K562 (cell line): Measurements from ENCODE around the gene MMP17. TPM values are rescaled to one million over a fixed set of nuclear protein-coding genes. Genes with fewer than 3 reads are reported as not detected.
A peak's percentile ranks its signal among the peaks of the same experiment; 100 is the strongest.

Source experiments
- ATAC-seq: fragments of 200-7000 bp; cut with Tn5 transposase; 3 replicates; pipeline ENCODE4 v1.9.1; 2020; ENCODE audit warnings: moderate library complexity
- BruUV-seq: library from RNA; stranded (reverse); fragments of 400-500 nt; replicated peaks from 2 replicates; lab custom pipeline; 2021; lab: Mats Ljungman, UMichigan
- CTCF ChIA-PET: fragments of 300-600 bp; formaldehyde crosslinking; extraction: SDS; loops from one replicate; lab custom pipeline; 2021; ENCODE audit warnings: low intra/inter-chr PET ratio; lab: Yijun Ruan, JAX
- POLR2A ChIA-PET: fragments of 300-600, 350-650 bp; sonication (Branson Sonifier 250); formaldehyde crosslinking; extraction: SDS; loops from one replicate; lab custom pipeline; 2021; ENCODE audit warnings: antibody characterized with exemption, inconsistent platforms; lab: Yijun Ruan, JAX
- DNase-seq, 4 experiments: peaks; one replicate each; pipeline versions ENCODE4 v3.0.0 to v3.0.0-alpha.2; 2011 to 2018; ENCODE audit warnings: low spot score in 3 of 4, mixed read lengths in 3 of 4; ENCODE audit errors: extremely low read depth in 1 of 4
- FAIRE-seq: peaks from 2 replicates; lab custom pipeline; 2011; peaks lifted over from hg19 to GRCh38; lab: Jason Lieb, UNC
- H2AFZ ChIP-seq: 2 replicates; pipeline ENCODE4 v1.6.0; 2011; ENCODE audit warnings: low read depth, low read length, control low read depth, inconsistent platforms
- H3K27ac ChIP-seq: fragments of 200-600 bp; 3 replicates; pipeline ENCODE4 v1.8.0; 2011; ENCODE audit warnings: low read depth, mild to moderate bottlenecking, control low read depth, inconsistent platforms, low read length, moderate library complexity, mixed read lengths; ENCODE audit errors: extremely low read depth
- H3K27me3 ChIP-seq, 2 experiments: fragments of 300-600 bp in 1 of 2; 2 replicates in 1 of 2; 3 replicates in 1 of 2; pipeline versions ENCODE4 v1.6.0 to v1.8.0; 2011; ENCODE audit warnings: inconsistent platforms in 2 of 2, low read length in 2 of 2, mild to moderate bottlenecking in 1 of 2, mixed read lengths in 1 of 2, moderate library complexity in 1 of 2; ENCODE audit not compliant: control insufficient read depth in 2 of 2, insufficient read depth in 2 of 2
- H3K36me3 ChIP-seq: fragments of 300-600 bp; 3 replicates; pipeline ENCODE4 v1.8.0; 2011; ENCODE audit warnings: mild to moderate bottlenecking, low read length, inconsistent platforms; ENCODE audit not compliant: control insufficient read depth, insufficient read depth
- H3K4me1 ChIP-seq, 2 experiments: fragments of 200-600 bp in 1 of 2; replicated peaks in 1 of 2; 2 replicates in 1 of 2; 3 replicates in 1 of 2; pipeline versions ENCODE4 v1.5.1 to v1.8.0; 2011; ENCODE audit warnings: inconsistent platforms in 2 of 2, low read length in 2 of 2, mild to moderate bottlenecking in 1 of 2, mixed read lengths in 1 of 2, moderate library complexity in 1 of 2; ENCODE audit not compliant: control insufficient read depth in 2 of 2, insufficient read depth in 2 of 2
- H3K4me2 ChIP-seq: 2 replicates; pipeline ENCODE4 v1.6.1; 2011; ENCODE audit warnings: low read length, control low read depth, inconsistent platforms, mixed read lengths; ENCODE audit not compliant: insufficient read depth
- H3K4me3 ChIP-seq: fragments of 200-600 bp; sonication (generic), shearing (Covaris generic); 2 replicates; pipeline ENCODE4 v1.5.1; 2016; ENCODE audit warnings: control low read depth, inconsistent platforms
- H3K79me2 ChIP-seq: fragments of 200-600 bp; 3 replicates; pipeline ENCODE4 v1.8.0; 2011; ENCODE audit warnings: low read length, inconsistent platforms; ENCODE audit not compliant: control insufficient read depth, insufficient read depth
- H3K9ac ChIP-seq, 2 experiments: 2 replicates each; pipeline versions ENCODE4 v1.6.0 to v1.6.1; 2011; ENCODE audit warnings: low read depth in 2 of 2, low read length in 2 of 2, control low read depth in 1 of 2, inconsistent platforms in 1 of 2, mild to moderate bottlenecking in 1 of 2, mixed read lengths in 1 of 2; ENCODE audit not compliant: insufficient read depth in 1 of 2
- H3K9me1 ChIP-seq: one replicate; pipeline ENCODE4 v1.6.0; 2011; ENCODE audit warnings: inconsistent platforms, mild to moderate bottlenecking, low read length, moderate library complexity; ENCODE audit not compliant: control insufficient read depth, insufficient read depth
- H3K9me3 ChIP-seq: replicated peaks from 2 replicates; pipeline ENCODE4 v1.5.1; 2011; ENCODE audit warnings: low read depth, low read length, inconsistent platforms; ENCODE audit not compliant: control insufficient read depth, insufficient read depth
- H4K20me1 ChIP-seq: replicated peaks from 2 replicates; pipeline ENCODE4 v1.6.1; 2011; ENCODE audit warnings: low read length, inconsistent platforms, mixed read lengths; ENCODE audit not compliant: control insufficient read depth, insufficient read depth
- NCOA1 ChIP-seq: fragments of 450-650 bp; IDR thresholded peaks from 2 replicates; pipeline ENCODE4 v1.6.1; 2016; ENCODE audit warnings: low read depth
- OTX1 ChIP-seq: fragments of 450-650 bp; formaldehyde crosslinking; IDR thresholded peaks from 2 replicates; pipeline ENCODE4 v1.4.0; 2022; ENCODE audit warnings: mild to moderate bottlenecking
- TEAD4 ChIP-seq, 2 experiments: sonication (generic) in 1 of 2; formaldehyde crosslinking in 1 of 2; IDR thresholded peaks; 2 replicates each; pipeline versions ENCODE4 v1.6.1 to v1.8.0; 2012 to 2022; ENCODE audit warnings: borderline replicate concordance in 1 of 2, inconsistent platforms in 1 of 2, low read length in 1 of 2, mild to moderate bottlenecking in 1 of 2, missing genetic modification reagents in 1 of 2
- XRCC5 ChIP-seq: fragments of 200-400 bp; formaldehyde crosslinking; IDR thresholded peaks from 2 replicates; pipeline ENCODE4 v1.6.1; 2017; ENCODE audit warnings: low read depth, mild to moderate bottlenecking, low read length
- ZNF584 ChIP-seq: fragments of 200-800 bp; sonication (Bioruptor generic); IDR thresholded peaks from 2 replicates; pipeline ENCODE4 v1.6.1; 2016; ENCODE audit warnings: low read depth, mild to moderate bottlenecking, missing genetic modification characterization, missing compliant biosample characterization
- WGBS: fragments of 100-300 bp; shearing (Covaris generic); methylation state at CpG from one replicate; pipeline ENCODE4 v1.1.6; 2016; ENCODE audit warnings: low coverage, mixed read lengths; ENCODE audit not compliant: insufficient coverage; ENCODE audit errors: missing lambda C conversion rate; 5-methylcytosine and 5-hydroxymethylcytosine counted together
- in situ Hi-C: fragments of 300-500 bp; cut with MboI; formaldehyde crosslinking; loops from 4 replicates; pipeline ENCODE4 v1.15.0; 2018; ENCODE audit warnings: inconsistent platforms, mixed read lengths
- intact Hi-C: fragments of 100-400 bp; cut with micrococcal nuclease; formaldehyde crosslinking; loops from 2 replicates; pipeline ENCODE4 v1.14.2; 2022
- polyA plus RNA-seq, 8 experiments: library from polyadenylated mRNA; depleted of rRNA in 4 of 8; stranded (reverse) in 5 of 8; unstranded in 3 of 8; fragments of >200 nt; fragmentation: Nextera tagmentation in 2 of 8; fragmentation: Illumina TruSeq in 1 of 8; extraction: Ambion mirVana in 2 of 8; extraction: Trizol in 1 of 8; gene quantifications; 2 replicates each; pipeline versions ENCODE4 v1.2.1 to v1.2.3, GENCODE V29; 2011 to 2014; ENCODE audit warnings: inconsistent platforms in 1 of 8, missing spikeins in 1 of 8
- total RNA-seq, 7 experiments: library from RNA; depleted of rRNA in 6 of 7; stranded (reverse); fragments of >200 nt in 6 of 7; fragmentation: Illumina TruSeq in 2 of 7; extraction: Trizol in 2 of 7; gene quantifications; 2 replicates each; pipeline versions ENCODE4 v1.2.1 to v1.2.3, GENCODE V29; 2011 to 2021; ENCODE audit warnings: low replicate concordance in 1 of 7
- TF ChIP-seq, protein P1 (sequence below): sonication (generic); formaldehyde crosslinking; IDR thresholded peaks from 2 replicates; pipeline ENCODE4 v1.8.1; 2023; ENCODE audit warnings: missing genetic modification reagents, mild to moderate bottlenecking, borderline replicate concordance

Gene MMP17
- total and polyA plus RNA-seq, 9 of the 15 experiments (the other 6 are each of a cell fraction or from before 2014, with no cell fraction given): 1.1 to 21.2 (median 17.1) TPM; not detected in 2

DNA sequence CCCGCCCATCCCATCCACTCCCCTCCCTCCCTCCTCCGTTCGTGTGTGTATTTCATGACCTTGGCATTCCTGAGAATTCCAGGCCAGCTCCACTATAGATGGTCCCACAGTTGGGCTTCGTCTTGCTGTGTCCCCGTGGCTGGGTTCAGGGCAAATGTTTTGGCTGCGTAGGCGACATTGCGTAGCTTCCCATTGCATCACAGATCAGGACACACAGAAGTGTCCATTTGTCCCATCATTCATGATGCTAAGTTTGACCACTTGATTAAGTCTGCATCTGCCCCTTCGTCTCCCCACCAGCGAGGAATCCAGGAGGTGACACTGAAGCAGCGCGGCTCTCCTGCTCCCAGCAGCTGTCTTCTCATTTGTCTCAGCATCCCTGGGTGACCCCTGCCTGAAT is 38.6 kb upstream of the MMP17 start:
- DNase-seq (no peak), ATAC-seq (no peak), FAIRE-seq (no peak)
- Histone ChIP-seq H3K9me1 (no peaks in the 10 kb centered on the region), H3K4me1 (no peaks in the 10 kb centered on the region), H3K9ac (peak overlapping the region in 1 of 2 experiments; percentile 7; a peak in 1 of 4 replicates), H3K27me3 (no peaks in the 10 kb centered on the region), H3K4me2 (no peak overlapping the region), H4K20me1 (0 out of 2 replicates have a peak, but pooled peaks cover 4% of the 10 kb centered on the region), H3K27ac (no peak overlapping the region), H3K4me3 (no peak overlapping the region), H2AFZ (no peak overlapping the region), H3K9me3 (no peaks in the 10 kb centered on the region), H3K36me3 (peaks cover 87% of the 10 kb centered on the region), H3K79me2 (no peaks in the 10 kb centered on the region)
- TF ChIP-seq, protein P1, sequence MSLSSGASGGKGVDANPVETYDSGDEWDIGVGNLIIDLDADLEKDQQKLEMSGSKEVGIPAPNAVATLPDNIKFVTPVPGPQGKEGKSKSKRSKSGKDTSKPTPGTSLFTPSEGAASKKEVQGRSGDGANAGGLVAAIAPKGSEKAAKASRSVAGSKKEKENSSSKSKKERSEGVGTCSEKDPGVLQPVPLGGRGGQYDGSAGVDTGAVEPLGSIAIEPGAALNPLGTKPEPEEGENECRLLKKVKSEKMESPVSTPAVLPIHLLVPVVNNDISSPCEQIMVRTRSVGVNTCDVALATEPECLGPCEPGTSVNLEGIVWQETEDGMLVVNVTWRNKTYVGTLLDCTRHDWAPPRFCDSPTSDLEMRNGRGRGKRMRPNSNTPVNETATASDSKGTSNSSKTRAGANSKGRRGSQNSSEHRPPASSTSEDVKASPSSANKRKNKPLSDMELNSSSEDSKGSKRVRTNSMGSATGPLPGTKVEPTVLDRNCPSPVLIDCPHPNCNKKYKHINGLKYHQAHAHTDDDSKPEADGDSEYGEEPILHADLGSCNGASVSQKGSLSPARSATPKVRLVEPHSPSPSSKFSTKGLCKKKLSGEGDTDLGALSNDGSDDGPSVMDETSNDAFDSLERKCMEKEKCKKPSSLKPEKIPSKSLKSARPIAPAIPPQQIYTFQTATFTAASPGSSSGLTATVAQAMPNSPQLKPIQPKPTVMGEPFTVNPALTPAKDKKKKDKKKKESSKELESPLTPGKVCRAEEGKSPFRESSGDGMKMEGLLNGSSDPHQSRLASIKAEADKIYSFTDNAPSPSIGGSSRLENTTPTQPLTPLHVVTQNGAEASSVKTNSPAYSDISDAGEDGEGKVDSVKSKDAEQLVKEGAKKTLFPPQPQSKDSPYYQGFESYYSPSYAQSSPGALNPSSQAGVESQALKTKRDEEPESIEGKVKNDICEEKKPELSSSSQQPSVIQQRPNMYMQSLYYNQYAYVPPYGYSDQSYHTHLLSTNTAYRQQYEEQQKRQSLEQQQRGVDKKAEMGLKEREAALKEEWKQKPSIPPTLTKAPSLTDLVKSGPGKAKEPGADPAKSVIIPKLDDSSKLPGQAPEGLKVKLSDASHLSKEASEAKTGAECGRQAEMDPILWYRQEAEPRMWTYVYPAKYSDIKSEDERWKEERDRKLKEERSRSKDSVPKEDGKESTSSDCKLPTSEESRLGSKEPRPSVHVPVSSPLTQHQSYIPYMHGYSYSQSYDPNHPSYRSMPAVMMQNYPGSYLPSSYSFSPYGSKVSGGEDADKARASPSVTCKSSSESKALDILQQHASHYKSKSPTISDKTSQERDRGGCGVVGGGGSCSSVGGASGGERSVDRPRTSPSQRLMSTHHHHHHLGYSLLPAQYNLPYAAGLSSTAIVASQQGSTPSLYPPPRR (CRISPR knock-in tag): no peak
- TF ChIP-seq TEAD4 (IDR thresholded peaks at IDR 0.05; ENCODE audit: low read length): no peak
- no peak for TF ChIP-seq TEAD4 (CRISPR knock-in tag; IDR thresholded peaks at IDR 0.05; ENCODE audit: borderline replicate concordance)
- no peak for TF ChIP-seq ZNF584 (CRISPR knock-in tag)
- TF ChIP-seq NCOA1: no peak
- TF ChIP-seq XRCC5: no peak
- TF ChIP-seq OTX1: no peak
- in situ Hi-C loops: no loop called here
- intact Hi-C loops: no loop called here
- no TSS peak for BruUV-seq
- POLR2A ChIA-PET: interaction anchor here (0.7 to 1.2 kb wide), 3 partner anchors 9 to 36 kb away, joined by 3 read pairs; no protein-coding TSS in a partner anchor
- 95% methylated on average over 11 of the region's 12 CpGs for WGBS
- CTCF ChIA-PET: no interaction called here
